Posterior cingulate gyrus (tissue), 11 donors: ENCODE data around the gene HSPB2.

Source experiments
- DNase-seq, 10 donors: peaks; one replicate each; pipeline versions ENCODE4 v3.0.0 to v3.0.0-alpha.2; 2020 to 2021; ENCODE audit warnings: mixed read lengths in 3 of 10
- intact Hi-C: fragments of 100-400 bp; cut with DNase I; formaldehyde crosslinking; loops from one replicate; pipeline ENCODE4 v1.15.1; 2023

HSPB2 gene

DNA sequence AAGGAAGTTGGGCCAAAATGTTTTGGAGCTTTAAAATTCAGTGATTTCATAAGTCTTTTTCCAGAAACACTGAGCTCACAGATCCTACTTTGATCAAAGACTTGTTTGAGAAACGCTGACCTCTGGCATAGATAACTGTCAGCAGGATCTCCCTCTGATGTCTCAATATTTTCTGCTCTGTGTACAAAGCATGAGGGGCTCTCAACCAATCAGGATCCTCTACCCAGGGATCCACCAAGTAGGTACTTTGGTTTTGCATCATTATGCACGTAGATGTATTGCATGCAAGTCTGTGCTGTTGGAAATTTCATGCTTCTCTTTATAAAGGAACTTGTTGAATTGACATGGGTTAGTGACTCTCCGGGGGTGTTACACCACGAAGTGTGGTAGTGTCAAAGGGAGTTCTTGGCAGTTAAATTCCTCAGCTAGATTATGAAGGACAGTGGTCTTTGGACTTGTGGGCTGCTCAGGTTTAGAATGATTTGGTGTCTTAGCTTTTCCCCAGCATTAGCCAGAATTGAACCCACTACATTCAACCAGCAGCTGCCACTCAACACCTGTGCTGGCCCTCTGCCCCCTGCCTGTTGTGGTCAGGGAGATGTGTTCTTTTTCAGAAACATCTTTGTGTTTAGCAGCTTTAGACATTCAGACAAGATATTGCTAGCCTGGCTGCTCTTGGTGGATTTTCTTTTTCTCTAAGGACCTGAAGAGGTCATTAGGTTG lies 22.9 kb downstream of the HSPB2 start:
- no peak for DNase-seq
- intact Hi-C loops: loop anchor here (5.0 kb wide), 1 partner anchor 152 kb away; the partner anchor contains the start of genes SDHD and TIMM8B

- intact Hi-C loops: loop anchor here (5.0 kb wide), 1 partner anchor 151 kb away; the partner anchor contains the start of genes SDHD and TIMM8B
- DNase-seq: no peak
These were observed 23.6 kb downstream of the HSPB2 start for GRCh38 chr11:111936040-111936540.

- DNase-seq: no peak
These were observed 24.9 kb downstream of the HSPB2 start for GRCh38 chr11:111937461-111937769.

DNA sequence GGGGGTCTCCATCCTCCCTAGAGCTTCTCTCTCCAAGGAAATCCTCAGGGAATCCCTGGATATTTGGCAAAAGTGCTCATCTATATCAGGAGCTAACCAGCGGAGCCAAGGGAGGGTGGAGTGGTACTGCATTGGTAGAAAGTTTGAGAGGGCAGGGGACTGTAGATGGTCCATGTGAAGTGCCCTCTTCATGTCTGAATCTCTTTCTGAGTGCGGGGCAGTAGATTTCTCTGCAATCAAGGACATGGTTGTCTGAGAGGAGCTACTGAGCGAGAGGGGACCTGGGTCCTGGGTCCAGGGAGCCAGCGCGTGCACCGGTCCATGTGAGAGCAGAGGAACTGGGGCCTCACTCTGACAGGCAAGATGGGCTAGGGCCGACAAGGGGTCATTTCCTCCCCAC lies 25.3 kb downstream of the HSPB2 start:
- intact Hi-C loops: loop anchor here (2.0 to 5.0 kb wide), 2 partner anchors 39 to 149 kb away; partner anchors contain the start of genes SDHD and TIMM8B
- peak in 1 of 10 donors; percentile 83 for DNase-seq

More at GRCh38 chr11:111937461-111937769, 24.9 kb downstream of the HSPB2 start:
- intact Hi-C loops: loop anchor here (5.0 kb wide), 1 partner anchor 150 kb away; the partner anchor contains the start of genes SDHD and TIMM8B

DNA sequence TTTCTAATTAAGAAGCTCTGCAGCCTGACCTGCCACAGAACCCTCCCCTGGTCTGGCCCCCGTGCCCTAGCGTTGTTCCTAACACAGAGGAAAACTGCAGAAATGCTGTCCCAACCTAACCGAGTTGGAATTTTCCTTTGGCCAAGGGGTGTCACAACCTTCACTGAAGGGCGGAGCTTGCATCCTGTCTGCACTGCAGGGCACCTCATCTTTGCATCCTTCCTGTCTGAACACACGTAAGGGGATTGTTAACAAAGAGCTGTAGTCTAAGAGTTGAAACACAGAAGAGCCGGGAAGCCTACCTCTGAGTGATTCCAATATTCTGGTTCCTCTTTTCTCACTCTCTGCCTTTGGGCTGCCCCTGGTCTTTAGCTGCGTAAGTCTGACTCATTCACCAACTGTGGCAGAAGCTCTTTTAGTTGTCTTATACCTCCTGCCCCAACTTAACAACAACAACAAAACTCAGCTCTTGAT lies 26.2 kb downstream of the HSPB2 start:
- peak in 2 of 10 donors; percentile 26 to 80 for DNase-seq
- intact Hi-C loops: loop anchor here (2.0 to 5.0 kb wide), 2 partner anchors 38 to 149 kb away; partner anchors contain the start of genes SDHD and TIMM8B

- DNase-seq: no peak
- intact Hi-C loops: loop anchor here (2.0 to 5.0 kb wide), 2 partner anchors 37 to 147 kb away; partner anchors contain the start of genes SDHD and TIMM8B
These were observed 27.5 kb downstream of the HSPB2 start for GRCh38 chr11:111939836-111940604.

DNA sequence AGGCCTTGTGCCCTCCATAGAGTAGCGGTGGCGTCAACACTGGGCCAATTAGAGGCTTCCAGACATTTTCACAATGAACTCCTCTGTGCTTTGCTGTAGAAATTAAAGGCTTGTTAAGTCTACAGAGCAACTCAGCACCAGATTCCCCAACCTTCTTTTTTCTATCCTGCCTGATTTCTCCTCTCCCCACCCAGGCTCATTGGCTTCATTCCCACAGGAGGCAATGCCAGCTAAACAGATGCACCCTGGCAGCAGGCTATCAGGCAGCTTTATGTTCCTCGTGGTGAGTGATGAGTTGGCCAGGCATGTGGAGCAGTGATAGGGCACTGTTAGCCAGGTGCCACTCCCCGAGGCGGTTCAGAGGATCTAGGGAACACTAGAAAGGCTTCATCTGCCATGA lies 29.4 kb downstream of the HSPB2 start:
- intact Hi-C loops: no loop called here
- DNase-seq: peak; percentile 42 to 93 (median 62)

GRCh38 chr11:111942829-111943228 lies 30.3 kb downstream of the HSPB2 start:
- intact Hi-C loops: no loop called here

GRCh38 chr11:111944139-111944538 lies 31.6 kb downstream of the HSPB2 start:
- no peak for DNase-seq
- intact Hi-C loops: no loop called here

More at GRCh38 chr11:111942829-111943228, 30.3 kb downstream of the HSPB2 start:
- no peak for DNase-seq

GRCh38 chr11:111944651-111945051 lies 32.1 kb downstream of the HSPB2 start:
- DNase-seq: no peak
- intact Hi-C loops: no loop called here

DNA sequence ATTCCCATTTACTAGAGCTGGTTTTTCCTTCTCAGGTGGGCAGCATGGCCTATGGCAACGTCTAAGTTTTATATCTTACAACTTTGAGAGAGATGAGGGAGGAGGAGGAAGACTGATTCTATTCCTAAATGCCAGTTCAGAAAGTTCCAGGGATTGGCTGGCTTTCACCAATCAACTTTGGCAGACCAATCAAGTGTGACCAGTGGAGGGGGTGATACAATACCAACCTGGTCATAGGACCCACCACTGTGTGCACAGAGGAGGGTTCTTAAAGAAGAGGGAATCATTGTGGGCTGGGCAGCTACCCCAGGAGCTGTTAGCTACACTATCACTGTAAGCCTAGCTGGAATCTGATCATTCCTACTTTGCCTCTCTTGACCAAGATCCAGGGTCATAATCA lies 32.7 kb downstream of the HSPB2 start:
- DNase-seq: no peak
- intact Hi-C loops: no loop called here

DNA sequence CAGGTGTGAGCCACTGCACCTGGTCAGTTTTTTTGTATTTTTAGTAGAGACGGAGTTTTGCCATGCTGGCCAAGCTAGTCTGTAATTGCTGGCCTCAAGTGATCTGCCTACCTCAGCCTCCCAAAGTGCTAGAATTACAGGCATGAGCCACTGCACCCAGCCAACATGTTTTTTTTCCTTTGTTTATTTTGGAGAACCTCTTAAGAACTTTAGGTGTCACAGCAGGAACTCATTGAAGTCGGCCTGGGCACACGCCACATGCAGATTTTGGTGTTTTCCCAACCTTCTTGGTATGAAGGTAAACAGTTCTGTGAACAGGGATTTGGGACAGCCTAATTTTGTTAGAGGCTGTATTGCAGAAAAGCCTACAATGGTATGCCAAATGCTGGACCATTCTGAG lies 34.0 kb downstream of the HSPB2 start:
- no peak for DNase-seq
- intact Hi-C loops: no loop called here

DNA sequence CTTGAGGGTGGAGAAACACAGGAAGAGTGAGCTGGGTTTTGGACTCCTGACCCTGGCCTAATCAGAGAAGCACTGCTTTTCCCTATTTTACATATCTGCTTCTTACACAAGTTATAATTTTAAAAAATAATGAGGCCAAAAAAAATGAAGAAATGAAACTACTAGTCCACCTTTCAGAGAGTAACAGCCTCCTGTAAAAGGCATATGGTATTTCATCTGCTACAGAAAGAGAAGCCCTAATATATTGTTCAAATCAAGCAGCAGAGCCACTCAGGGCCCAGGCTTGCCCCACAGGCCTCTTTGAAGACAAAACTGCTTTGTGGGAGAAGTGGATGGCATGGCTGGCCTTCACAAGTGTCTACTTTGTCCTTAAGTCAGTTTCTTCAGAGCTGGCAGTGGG lies 34.6 kb downstream of the HSPB2 start:
- intact Hi-C loops: no loop called here
- no peak for DNase-seq

- no peak for DNase-seq
- intact Hi-C loops: no loop called here
These were observed 37.2 kb downstream of the HSPB2 start for GRCh38 chr11:111949519-111950426.

DNA sequence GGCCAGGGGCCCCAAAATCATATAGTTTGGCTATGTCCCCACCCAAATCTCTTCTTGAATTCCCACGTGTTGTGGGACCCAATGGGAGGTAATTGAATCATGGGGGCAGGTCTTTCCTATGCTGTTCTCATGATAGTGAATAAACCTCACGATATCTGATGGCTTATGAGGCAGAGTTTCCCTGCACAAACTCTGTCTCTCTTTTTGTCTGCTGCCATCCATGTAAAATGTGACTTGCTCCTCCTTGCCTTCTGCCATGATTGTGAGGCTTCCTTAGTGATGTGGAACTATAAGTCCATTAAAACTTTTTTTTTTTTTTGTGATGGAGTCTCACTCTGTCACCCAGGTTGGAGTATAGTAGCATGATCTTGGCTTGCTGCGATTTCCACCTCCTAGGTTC lies 39.0 kb downstream of the HSPB2 start:
- intact Hi-C loops: no loop called here
- DNase-seq: no peak

DNA sequence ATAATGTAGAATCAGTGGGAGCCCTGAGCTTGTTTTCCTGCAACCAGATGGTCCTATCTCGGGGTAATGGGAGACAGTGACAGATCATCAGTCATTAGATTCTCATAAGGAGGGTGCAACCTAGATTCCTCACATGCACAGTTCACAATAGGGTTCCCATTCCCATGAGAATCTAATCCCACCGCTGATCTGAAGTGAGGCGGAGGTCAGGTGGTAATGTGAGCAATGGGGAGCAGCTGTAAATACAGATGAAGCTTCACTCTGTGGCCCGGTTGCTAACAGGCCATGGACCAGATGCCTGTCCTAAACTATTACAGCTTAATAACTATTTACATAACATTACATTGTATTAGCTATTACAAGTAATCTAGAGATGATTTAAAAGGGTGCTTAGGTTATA lies 41.6 kb downstream of the HSPB2 start:
- DNase-seq: no peak
- intact Hi-C loops: no loop called here

DNA sequence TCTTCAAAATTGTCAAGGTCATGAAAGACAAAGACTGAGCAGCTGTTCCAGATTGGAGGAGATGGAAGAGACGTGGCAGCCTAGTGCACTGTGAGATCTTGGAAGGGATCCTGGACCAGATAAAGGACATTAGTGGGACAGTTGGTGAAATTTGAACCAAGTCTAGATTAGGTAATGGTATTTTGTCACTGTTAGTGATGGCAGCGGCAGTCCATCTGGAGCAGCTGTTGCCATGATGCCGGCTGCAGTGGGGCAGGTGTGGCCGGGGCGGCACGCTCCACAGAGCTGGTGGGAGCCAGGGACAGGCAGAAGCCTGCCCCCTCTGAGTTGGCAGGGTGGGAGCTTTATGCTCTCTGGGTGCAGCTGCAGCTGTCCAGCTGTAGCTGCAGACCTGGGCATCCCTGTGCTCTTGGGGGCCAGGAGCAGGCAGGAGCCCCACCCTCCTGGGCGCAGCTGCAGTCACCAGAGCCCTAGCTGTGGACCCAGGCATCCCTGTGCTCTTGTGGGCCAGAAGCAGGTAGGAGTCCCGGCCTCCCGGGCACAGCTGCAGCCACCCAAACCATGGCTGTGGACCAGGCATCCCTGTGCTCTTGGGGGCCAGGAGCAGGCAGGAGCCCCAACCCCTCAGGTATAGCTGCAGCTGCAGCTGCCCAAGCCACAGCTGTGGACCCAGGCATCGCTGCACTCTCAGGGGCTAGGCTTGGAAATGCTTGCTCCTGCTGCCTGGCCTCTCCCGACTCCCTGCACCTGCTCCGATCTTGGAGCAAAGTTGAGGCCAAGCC lies 45.3 kb downstream of the HSPB2 start:
- intact Hi-C loops: no loop called here
- DNase-seq: no peak

GRCh38 chr11:111960916-111961315 lies 48.4 kb downstream of the HSPB2 start:
- intact Hi-C loops: no loop called here
- DNase-seq: no peak
